ENCODE measurements around the gene GABPB1. TPM values are rescaled to one million over a fixed set of nuclear protein-coding genes. Genes with fewer than 3 reads are reported as not detected.

Gene GABPB1
- total RNA-seq, 1 experiment from 2014 or later, result 45.0 TPM

DNA sequence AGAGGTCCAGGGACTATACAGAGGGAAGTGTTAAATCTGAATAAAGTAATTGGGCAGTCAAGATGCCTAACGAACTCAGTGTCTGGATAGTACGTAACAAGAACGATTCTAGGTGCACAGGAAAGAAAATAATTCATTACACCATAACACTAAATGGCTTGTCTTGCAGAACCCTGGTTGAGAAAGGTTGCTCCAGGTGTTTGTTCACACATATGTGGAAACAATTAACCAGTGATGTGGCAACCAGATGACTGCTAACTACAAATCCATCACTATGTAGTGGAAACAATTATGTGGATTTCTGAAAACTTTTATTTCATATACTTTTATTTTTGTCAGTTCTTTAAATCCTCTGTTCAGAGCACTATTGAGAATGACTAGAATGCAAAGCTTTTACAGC is 79.1 kb downstream of the GABPB1 start:
- H2AK5ac ChIP-seq (ENCODE audit: insufficient read length, low read length), result no peak overlapping the region
- no peaks in the 10 kb centered on the region for H3K4me1 ChIP-seq (ENCODE audit: insufficient read depth, low read length)
- H3K4me2 ChIP-seq (ENCODE audit: insufficient read depth, insufficient read length, low read length), result no peak overlapping the region
- H3K79me2 ChIP-seq (ENCODE audit: insufficient read depth, low read length), result no peaks in the 10 kb centered on the region
- no peaks in the 10 kb centered on the region for H3K27me3 ChIP-seq (ENCODE audit: insufficient read depth, low read length)
- no peak for TF ChIP-seq CTCF (conservative IDR thresholded peaks at IDR 0.05)
- H3K18ac ChIP-seq (ENCODE audit: insufficient read length, low read depth, low read length), result no peak overlapping the region
- Mint-ChIP-seq H3K27ac (no peak overlapping the region), H3K4me1 (0 out of 4 replicates have a peak, but pooled peaks cover 0 to 3% of the 10 kb centered on the region in 2 experiments), H3K9me3 (no peaks in the 10 kb centered on the region), H3K36me3 (ENCODE audit: insufficient read depth in 1 of 3, low read depth in 3 of 3) (no peaks in the 10 kb centered on the region; a peak in 1 of 7 replicates), H3K4me3 (no peak overlapping the region), H3K27me3 (ENCODE audit: low read depth) (no peaks in the 10 kb centered on the region)
- H3K79me1 ChIP-seq (ENCODE audit: insufficient read depth, low read depth, low read length, poor library complexity, severe bottlenecking), result no peaks in the 10 kb centered on the region
- H3K14ac ChIP-seq (ENCODE audit: insufficient read depth, low read length), result no peak overlapping the region
- DNase-seq, result no peak
- no peak overlapping the region for H2BK5ac ChIP-seq (ENCODE audit: insufficient read length, low read length)
- H3K9ac ChIP-seq (ENCODE audit: extremely low read depth, insufficient read length, low read length), result no peak overlapping the region
- no CpG with 5 or more reads among the region's 3 CpGs for WGBS (ENCODE audit: extremely low coverage, insufficient read length, low lambda C conversion rate)
- no peak overlapping the region for H2BK15ac ChIP-seq (ENCODE audit: low read depth, low read length)
- H3K23me2 ChIP-seq (ENCODE audit: insufficient read length, low read depth, low read length, poor library complexity, severe bottlenecking), result no peaks in the 10 kb centered on the region
- H3T11ph ChIP-seq (ENCODE audit: low read length), result no peak overlapping the region
- no peak overlapping the region for H2AFZ ChIP-seq (ENCODE audit: low read length)
- H3K27ac ChIP-seq (ENCODE audit: insufficient read length, low read depth, low read length), result no peak overlapping the region
- no peak overlapping the region for H3K4ac ChIP-seq (ENCODE audit: low read depth, low read length)
- H2BK12ac ChIP-seq (ENCODE audit: insufficient read length, low read depth, low read length), result no peak overlapping the region
- no peak overlapping the region for H2BK120ac ChIP-seq (ENCODE audit: low read depth, low read length, poor library complexity, severe bottlenecking)
- H4K91ac ChIP-seq (ENCODE audit: insufficient read length, low read depth, low read length), result no peak overlapping the region
- no peak overlapping the region for H4K5ac ChIP-seq (ENCODE audit: insufficient read length, low read depth, low read length)
- H2BK20ac ChIP-seq (ENCODE audit: low read depth, low read length, poor library complexity, severe bottlenecking), result no peak overlapping the region
- no peaks in the 10 kb centered on the region for H3K9me3 ChIP-seq (ENCODE audit: control insufficient read depth, low read depth, low read length)
- no peak overlapping the region for H3K23ac ChIP-seq (ENCODE audit: insufficient read length, low read depth, low read length)
- H4K8ac ChIP-seq (replicated peaks; ENCODE audit: insufficient read length, low read depth, low read length), result no peak overlapping the region
- no peak overlapping the region for H3K56ac ChIP-seq (ENCODE audit: insufficient read length, low read depth, low read length)
- no peaks in the 10 kb centered on the region for H4K20me1 ChIP-seq (ENCODE audit: control insufficient read depth, insufficient read depth, insufficient read length)
